HG02970 (cell line): ENCODE results near the gene DICER1.

ENCODE experiments used
- ATAC-seq: cut with Tn5 transposase; IDR thresholded peaks from one replicate; pipeline ENCODE4 v1.9.1; 2021; ENCODE audit warnings: mild to moderate bottlenecking, moderate library complexity, moderate number of reproducible peaks; ENCODE audit not compliant: unreplicated experiment, low FRiP score

The DICER1 gene

DNA sequence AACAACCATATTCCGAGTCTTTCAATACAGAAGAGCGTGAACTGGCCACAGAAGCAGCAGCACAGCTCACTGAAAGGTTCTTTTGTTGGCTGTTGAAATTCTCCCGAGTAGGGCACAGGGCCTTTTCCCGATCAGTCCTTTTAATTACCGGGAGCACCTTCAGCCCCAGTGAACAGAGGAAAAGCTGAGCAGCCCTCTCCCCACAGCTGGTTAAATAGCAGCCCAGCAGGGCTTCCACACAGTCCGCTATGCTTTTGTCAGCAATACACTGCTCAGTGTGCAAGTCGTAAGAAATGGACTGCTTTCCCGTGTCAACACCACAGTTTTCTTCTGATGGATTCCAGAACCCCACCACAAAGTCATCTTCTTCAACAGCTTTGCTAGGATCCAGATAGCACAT is 61.3 kb downstream of the DICER1 start:
- no peak for ATAC-seq

DNA sequence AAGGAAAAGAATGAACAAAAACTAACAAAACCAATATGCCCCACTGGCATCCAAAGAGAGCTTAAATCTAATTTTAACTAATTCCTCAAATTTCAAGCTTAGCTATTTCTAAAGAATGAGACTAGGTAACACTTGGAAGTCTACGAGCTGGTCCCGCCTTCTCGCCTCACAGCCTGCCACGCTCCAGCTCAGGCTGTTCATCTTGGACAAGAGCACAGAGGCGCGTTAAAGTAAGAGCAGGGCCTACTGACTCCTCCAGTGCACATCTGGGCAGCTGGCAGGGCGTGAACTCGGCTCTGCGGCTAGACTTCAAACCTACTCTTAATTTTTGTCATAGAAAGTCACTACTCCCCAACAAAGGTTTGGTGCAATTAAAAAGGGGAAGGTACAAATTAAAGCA is 64.6 kb downstream of the DICER1 start:
- ATAC-seq: no peak

DNA sequence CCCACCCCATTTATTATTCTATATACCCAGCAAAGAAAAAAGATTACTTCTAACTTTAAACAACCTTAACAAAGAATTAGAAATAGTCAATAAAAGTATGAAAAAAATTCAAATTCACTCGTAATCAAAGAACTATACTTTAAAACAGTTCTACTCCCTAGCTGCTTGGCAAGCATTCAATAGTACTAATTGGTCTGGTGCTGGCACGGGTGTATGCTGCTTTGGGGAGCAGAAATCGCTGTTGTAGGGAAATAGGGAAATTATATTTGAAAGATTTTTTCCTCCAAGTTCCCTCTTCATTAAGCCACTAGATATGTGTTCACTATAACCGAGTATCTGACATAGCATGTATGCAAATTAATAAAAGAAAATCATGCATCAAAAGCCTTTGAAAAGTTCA is 65.7 kb downstream of the DICER1 start:
- ATAC-seq: no peak

DNA sequence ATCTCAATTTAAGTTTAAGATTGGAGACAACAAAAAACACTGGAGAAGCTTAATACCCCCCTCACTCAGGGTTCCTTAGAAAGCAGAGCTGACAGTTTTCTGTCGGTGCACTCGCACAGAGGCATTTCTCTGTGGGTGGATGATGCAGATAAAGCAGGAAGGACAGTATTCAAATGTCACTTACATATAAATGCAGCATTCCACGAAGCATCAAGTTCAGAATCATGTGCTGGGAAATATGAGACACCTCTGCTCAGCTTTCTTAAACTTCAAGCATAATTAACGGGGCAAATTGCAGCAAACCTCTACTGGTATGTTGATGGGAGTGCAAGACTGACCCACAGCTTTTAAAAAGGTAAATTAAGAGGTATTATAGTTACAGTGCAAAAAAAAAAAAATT is 68.7 kb downstream of the DICER1 start:
- ATAC-seq: no peak

DNA sequence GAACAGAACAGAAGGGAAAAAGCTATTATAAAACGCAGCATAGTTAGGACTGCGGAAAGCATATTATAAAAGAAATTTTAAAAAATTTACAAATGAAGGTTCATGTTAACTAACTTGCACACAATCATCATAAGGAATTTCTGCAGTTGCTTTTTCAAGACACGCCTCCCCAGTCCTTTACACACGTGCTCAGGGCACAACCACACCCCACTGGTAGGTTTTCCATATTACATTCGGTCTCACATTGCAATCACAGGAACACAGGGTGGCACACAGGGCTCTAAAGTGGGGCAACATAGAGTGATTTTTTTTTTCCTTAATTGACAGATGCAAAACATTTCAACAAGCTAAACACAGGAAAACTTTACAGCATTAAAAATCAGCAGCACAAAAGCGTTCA is 69.7 kb downstream of the DICER1 start:
- ATAC-seq: no peak

DNA sequence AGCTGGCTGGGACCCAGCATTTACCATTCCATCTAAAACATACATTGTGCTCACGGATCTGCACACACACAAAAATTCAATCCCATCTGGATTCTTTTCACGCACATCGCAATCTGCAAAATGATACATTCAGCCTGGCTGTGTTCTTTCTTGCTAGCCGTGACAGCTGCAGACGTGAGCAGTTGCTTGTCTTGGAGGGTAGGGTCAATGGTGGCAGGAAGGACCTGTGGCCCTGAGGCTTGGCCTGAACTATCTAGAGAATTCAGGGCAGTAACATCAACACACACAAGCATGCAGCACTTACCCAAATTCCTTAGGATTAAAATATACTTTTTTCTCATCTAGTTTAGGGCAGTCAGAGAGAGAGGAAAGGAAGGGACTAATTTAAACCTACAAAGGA is 72.0 kb downstream of the DICER1 start:
- ATAC-seq: no peak

DNA sequence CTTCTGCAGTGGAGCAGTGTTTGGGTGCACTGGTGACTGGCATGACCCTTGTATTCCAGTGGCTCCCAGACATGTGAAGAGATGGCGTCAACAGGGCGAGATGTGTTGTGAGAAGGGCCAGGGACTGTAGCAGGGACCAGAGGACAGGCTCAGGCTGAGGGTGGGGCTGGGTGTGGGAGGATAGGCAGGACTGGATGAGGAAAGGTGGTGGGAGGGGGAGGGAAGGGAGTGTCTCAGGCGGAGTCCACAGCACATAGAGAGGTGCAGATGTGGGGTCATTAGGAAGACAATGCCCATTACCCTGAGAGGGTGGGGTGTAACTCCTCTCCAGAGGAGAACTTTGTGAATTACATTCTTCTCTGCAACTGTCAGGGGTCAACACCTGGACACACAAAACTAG is 78.5 kb downstream of the DICER1 start:
- no peak for ATAC-seq

DNA sequence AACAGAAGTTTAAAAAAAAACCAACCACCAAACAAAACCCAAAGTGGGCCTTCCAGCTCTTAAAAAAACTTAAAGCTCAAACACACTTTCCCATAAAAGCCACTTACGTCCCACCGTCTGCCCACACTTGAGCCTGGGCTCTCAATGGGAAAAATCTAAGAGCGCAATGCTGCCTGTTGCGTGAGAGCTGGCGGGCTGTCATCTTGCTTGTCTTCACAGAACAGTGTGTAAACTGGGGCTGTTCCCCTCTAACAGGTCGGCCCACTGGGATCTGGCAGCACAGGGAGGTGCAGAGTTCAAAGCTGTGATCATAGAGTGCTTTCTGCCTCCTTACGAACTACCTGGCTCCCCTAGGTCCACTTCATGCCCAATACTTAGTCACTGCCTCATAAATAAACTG is 80.0 kb downstream of the DICER1 start:
- no peak for ATAC-seq

DNA sequence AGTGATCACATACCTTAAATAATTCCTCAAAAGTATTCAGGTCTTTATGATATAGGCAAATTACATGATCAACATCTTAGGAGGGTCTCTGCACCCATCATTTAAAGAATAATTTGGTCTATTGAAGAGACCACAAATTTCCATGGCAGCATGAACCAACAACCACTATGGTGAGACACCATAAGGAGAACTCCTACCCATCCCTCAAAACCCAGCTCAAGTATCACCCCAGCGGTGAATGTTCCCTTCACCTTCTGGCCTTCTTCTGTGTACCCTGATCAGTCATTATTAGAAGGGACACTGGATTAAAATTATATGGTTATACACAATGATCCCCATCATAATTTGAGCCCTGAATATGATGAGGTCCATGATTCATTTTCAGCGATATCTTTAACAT is 81.5 kb downstream of the DICER1 start:
- no peak for ATAC-seq

DNA sequence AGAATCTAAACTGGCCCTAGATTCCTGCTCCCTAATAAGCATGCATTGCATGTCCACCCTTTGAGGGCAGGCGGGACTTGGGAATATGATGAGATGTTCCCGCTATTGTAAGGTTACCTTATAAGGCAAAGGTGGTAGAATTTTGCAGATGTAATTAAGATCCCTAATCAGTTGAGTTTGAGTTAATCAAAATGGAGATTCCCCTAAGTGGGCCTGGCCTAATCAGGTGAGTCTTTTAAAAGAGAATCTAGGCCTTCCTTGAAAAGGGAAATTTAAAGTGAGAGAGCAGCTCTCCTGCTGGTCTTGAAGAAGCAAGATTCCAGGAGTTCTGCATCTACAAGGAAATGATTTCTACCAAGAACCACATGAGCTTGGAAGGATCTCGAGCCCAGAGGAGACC is 83.4 kb downstream of the DICER1 start:
- ATAC-seq: no peak

DNA sequence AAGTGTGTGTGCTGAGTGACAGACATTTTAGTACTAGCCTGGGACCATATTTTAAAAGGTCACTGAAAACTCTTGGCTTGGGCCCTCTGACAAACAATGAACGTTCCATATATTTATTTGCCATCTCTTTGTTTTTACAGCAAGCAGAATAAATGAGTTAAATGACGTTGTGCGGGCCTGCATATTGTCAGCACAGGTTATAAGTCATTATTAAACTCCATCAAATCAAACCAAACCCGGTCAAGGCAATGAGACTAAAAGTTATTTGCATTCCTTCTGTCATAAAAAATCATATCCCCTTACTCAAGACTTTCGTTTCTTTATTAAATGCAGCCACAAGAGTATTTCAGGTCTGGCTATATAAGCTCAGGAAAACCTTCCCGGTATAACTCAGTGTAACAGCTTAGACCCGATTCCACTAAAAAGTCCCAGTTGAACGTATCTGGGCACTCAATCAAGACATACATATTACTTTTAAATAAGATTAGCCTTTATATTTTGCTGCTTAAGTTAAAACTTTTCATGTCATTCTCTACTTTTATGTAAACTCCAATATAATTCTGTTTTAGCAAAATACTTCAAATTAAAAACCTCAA is 84.9 kb downstream of the DICER1 start:
- ATAC-seq: no peak

DNA sequence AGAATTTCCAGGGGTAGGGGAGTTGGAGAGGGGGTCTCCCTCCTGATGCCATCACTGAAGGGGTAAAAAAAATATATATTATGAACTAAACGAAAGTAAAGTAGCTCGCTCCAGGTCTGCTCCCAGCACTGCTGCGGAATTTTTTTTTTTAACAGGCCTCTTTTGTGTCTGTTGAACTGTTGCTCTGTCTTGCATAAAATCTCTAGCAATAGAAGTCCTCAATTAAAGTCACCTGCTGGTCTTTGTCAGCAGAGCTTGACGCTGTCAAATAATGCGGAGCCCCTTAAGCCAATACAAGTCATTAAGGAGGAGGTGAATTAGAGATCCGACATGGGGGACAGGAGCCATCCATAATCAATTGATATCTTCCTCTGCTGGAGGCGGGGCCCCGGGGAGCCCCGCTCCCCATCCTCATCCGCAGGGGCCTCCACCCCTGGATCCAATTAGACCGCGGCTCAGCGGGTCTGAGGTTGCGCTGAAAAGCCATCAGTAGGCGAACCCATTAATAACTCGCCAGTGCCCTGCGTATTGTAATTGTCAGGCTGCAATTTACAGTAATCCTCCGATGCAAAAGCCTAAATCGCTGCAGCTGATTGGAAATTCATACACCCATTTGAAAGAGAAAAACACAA is 85.6 kb downstream of the DICER1 start:
- no peak for ATAC-seq

DNA sequence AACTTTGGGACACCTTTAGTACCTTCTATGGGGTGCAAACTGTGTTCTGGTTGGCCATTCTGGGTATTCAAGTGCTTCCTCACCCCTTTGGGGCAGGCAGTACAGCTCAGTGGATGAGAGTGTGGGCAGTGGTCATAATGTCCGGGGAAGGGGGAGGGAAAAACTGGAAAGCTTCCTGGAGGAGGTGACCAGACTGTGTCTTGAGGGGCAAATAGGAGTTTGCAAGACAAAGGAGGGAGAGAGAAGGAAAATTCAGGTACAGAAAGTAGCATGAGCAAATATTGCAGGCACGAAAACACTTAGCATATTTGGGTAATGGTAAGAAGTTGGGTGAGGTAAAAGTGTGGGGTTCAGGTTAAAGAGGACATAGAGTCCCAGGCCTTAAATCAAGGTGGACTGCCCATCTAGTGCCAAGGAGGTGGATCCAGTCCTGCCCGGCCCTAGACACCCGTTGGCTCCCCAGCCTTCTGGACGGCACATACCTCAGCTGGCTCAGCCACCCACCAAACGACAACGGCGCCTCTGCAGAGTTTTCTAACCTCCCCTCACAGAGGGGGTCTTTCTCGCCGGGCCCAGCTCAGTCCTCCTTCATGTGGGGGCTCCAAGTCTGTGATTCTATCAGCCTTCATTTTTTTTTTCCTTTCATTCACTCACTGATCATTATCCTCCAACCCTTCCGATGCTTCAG is 86.4 kb downstream of the DICER1 start:
- no peak for ATAC-seq

DNA sequence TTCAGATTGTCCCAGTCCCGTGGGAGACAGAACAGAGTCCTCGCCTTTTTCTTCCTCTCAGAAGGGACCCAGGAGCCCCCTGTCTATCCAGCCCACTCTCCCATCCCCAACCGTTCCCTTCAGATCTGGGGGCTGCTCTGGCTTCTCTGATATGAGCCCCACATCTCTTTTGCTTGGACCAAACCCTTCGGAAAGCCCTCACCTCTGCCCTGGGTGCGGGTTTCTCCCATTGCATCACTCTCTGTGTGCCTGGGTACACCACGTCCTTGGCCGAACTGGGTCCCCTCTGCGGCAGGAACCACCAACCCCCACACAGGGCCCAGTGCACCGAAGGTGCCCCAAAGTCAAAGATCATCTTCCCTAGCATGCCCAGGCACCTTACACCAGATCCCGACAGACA is 87.8 kb downstream of the DICER1 start:
- no peak for ATAC-seq

DNA sequence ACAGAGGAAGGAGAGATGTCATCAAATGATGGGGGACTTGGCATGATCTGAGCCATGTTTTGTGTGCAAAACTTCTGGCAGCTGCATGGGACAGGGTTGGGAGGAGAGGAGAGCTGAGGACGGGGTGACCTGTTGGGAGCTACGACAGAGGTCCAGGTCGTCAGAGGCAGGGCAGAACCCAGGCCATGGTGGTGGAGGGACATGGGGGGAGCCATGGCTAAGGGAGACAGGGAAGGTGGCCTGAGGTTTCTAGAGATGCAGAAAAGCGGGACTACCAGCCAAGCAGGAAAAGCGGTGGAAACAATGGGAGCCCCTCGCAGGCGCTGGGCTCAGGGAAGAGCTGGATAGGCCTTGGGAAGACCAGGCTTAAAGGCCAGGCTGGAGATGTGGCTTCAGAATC is 88.3 kb downstream of the DICER1 start:
- ATAC-seq: no peak

DNA sequence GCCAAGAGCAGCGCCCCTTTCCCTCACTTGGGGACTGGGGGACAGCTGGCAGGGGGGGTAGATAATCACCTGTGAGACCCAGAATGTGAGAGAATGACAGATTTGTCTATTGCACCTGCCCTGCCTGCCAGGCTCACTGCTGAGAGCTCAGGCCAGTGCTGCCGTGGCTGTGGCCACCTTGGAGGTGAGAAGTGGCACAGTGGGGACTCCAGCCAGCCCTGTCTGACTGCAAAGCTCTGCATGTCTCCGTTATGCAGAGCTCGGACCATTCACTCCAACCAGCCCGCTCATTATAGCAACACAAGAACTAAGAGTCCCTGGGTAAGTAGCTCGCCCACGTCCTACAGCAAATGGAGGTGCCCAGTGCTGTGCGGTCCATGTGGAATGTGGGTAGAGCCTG is 88.8 kb downstream of the DICER1 start:
- ATAC-seq: no peak

DNA sequence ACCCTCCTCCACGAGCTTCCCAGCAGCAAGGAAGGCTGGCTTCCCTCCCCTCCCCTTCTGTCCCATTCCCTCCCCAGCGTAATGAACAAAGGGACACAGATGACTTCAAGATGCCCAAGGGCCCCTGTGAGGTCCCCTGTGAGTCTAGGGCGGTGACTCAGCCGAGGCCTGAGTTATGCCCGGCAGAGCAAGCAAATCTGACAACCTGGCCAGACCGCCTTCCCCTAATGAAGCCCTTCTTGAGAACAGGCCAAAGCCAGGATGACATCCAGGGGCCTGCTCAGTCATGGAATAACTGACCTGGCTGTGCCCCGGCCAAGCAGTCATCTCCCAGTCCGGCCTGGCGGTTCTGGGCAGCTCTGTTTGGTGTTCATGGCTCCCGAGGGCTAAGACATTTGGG is 89.2 kb downstream of the DICER1 start:
- no peak for ATAC-seq

DNA sequence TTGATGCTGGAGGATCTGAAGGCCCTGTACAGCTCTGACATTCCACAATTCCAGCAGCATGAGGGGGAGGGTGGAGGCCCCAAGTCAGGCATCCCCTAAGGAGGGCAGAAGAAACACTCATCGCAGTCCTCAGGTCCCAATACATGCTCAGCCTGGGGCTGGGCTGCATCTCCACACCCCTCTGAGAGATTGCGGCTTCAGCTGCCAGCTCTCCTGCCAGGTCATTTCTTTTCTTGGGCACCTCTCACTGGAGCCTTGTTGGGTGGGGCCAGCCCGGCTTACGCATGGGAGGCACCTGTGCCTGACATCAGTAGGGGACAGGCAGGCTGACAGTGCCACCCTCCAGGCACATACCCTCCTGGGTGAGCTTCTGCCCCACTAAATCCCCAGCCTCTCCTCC is 89.8 kb downstream of the DICER1 start:
- ATAC-seq: no peak

DNA sequence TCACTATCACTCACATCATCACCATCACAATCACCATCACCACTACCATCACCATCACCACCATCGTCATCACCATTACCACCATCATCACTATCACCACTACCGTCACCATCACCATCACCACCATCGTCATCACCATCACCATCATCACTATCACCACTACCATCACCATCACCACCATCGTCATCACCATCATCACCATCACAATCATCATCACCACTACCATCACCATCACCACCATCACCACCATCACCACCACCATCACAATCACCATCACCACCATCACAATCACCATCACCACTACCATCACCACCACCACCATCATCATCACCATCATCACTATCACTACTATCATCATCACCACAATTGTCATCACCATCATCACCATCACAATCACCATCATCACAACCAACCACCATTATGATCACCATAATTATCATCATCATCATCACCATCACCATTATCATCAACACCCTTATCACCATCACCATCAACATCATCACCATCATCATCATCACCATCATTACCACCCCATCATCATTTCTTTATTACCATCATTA is 90.8 kb downstream of the DICER1 start:
- no peak for ATAC-seq

DNA sequence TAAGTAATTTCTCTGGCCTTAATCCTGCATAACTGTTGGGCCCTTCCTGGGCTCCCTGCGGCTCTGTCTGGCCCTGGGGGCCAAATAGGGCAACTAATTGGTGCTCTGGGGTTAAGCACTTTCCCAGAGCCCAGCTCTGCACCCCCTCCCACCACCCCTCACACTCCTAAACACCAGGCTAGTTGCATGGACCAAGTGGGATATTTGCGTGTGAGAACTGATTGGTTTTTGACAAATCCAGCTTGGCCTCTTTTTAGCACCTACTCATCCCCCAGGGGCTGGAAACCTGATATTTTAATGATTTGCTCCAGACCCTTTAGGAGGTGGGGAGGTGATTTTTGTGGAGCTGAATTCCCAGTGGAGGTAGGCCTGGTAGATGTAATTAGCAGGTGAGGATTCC is 91.9 kb downstream of the DICER1 start:
- ATAC-seq: no peak

DNA sequence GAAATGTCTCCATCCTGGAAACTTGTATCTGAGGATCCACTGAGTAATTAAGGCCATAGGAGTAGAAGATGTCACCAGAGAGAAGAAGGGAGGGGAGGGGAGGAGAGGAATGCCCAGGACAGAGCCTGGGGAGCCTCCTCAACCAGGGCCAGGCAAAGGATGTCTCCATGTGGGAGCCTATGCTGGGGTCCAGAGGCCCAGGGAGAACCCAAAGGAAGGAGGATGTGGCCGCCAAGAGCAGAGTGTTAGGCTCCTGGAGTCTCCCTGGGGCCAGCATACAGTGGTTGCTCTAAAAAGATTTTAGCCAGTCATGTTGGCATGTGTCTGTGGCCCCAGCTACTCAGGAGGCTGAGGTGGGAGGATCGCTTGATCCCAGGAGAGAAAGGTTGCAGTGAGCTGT is 92.6 kb downstream of the DICER1 start:
- ATAC-seq: no peak

DNA sequence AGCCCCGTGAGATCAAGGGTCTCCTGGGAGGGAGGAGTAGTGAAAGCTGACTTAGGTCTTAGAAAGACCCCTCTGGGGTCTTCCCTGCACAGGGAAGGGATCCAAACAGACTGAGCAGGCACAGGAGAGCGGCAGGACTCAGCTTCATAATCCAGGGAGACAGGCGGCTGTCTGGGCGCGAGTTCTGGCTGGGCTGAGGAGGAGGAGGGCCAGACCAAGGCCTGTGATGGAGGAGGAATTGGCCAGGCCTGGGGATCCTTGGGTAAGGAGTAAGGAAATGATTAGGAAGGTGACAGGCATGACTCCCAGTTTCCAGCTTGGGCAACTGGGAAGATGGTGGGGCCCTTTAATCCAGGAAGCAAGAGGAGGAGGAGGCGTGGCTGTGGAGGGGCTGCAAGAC is 93.1 kb downstream of the DICER1 start:
- ATAC-seq: no peak
